ENCODE data around the gene SLFN14. TPM values are rescaled to one million over a fixed set of nuclear protein-coding genes. Genes with fewer than 3 reads are reported as not detected.

The SLFN14 gene
- total RNA-seq, 2 donors from 2014 or later: not detected

DNA sequence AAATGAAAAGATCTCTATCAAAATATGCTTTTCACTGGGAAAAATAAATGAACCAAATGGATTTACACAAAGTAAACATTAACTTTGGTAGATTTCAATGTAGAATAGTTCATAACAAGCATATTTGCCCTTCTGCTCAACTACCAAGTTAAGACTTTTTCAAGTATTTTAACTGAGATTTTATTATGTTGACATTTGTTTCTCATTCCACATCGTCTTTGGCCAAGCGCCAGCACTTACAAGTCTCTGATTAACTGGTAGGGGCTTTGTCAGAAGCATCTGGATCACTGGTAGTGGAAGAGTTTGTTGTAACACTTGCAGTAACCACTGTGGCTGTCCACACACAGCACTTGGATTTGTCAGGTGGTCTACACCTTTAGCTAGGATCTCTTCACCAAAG is 46.1 kb downstream of the SLFN14 start:
- WGBS, 2 experiments (ENCODE audit: insufficient coverage in 1 of 2, insufficient read length in 1 of 2): 87 to 100% methylated on average over 2 of the region's 2 CpGs

More for the DNA sequence above, 46.1 kb downstream of the SLFN14 start:
- H3K27me3 ChIP-seq (ENCODE audit: control insufficient read depth, insufficient read depth, low read length, poor library complexity, severe bottlenecking): no peaks in the 10 kb centered on the region
- Mint-ChIP-seq H3K9me3 (peaks cover 13% of the 10 kb centered on the region), H3K4me1 (no peaks in the 10 kb centered on the region), H3K36me3 (ENCODE audit: low read depth) (no peaks in the 10 kb centered on the region), H3K27me3 (ENCODE audit: insufficient read depth) (peaks cover 28% of the 10 kb centered on the region), H3K27ac (no peak overlapping the region), H3K4me3 (no peak overlapping the region)
- no peak for DNase-seq
- H3K4me3 ChIP-seq (ENCODE audit: low read length): no peak overlapping the region
- TF ChIP-seq, protein P1, sequence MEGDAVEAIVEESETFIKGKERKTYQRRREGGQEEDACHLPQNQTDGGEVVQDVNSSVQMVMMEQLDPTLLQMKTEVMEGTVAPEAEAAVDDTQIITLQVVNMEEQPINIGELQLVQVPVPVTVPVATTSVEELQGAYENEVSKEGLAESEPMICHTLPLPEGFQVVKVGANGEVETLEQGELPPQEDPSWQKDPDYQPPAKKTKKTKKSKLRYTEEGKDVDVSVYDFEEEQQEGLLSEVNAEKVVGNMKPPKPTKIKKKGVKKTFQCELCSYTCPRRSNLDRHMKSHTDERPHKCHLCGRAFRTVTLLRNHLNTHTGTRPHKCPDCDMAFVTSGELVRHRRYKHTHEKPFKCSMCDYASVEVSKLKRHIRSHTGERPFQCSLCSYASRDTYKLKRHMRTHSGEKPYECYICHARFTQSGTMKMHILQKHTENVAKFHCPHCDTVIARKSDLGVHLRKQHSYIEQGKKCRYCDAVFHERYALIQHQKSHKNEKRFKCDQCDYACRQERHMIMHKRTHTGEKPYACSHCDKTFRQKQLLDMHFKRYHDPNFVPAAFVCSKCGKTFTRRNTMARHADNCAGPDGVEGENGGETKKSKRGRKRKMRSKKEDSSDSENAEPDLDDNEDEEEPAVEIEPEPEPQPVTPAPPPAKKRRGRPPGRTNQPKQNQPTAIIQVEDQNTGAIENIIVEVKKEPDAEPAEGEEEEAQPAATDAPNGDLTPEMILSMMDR (conservative IDR thresholded peaks at IDR 0.05): no peak
- H3K4me1 ChIP-seq (ENCODE audit: control insufficient read depth, insufficient read depth, low read length): no peaks in the 10 kb centered on the region
- no peak overlapping the region for H3K9ac ChIP-seq (ENCODE audit: extremely low read depth, low read length, poor library complexity, severe bottlenecking)
- H3K27ac ChIP-seq (ENCODE audit: low read depth, low read length): no peak overlapping the region
- H3K9me3 ChIP-seq (ENCODE audit: control insufficient read depth, low read length): no peaks in the 10 kb centered on the region
- H3K36me3 ChIP-seq (ENCODE audit: control insufficient read depth, insufficient read depth, low read length): no peaks in the 10 kb centered on the region

Other genes starting within 250 kb of the SLFN14 start
- under 1 TPM; 0.31 to 0.71 TPM for gene SLFN11, start 187.2 kb downstream of the SLFN14 start, total RNA-seq
- 1 to 10 TPM; 3.7 to 4.9 TPM for gene SLFN12, start 128.3 kb downstream of the SLFN14 start, total RNA-seq
- gene SLFN13, start 112.1 kb downstream of the SLFN14 start, total RNA-seq: 10 to 100 TPM; 27.4 to 58.7 TPM
- gene SLFN12L, start 23.1 kb downstream of the SLFN14 start, total RNA-seq: not detected
- 1 to 10 TPM; 4.0 to 4.8 TPM for gene PEX12, start 17.8 kb upstream of the SLFN14 start, total RNA-seq
- gene AP2B1, start 26.5 kb upstream of the SLFN14 start, total RNA-seq: 100 to 1,000 TPM; 255 to 258 TPM
- 10 to 100 TPM; 28.6 to 31.9 TPM for gene RASL10B, start 170.8 kb upstream of the SLFN14 start, total RNA-seq
- under 1 TPM in 1 of 2 donors, not detected in 1; 0.09 TPM for gene GAS2L2, start 192.4 kb upstream of the SLFN14 start, total RNA-seq
- gene C17orf50, start 200.1 kb upstream of the SLFN14 start, total RNA-seq: not detected
- gene MMP28, start 234.8 kb upstream of the SLFN14 start, total RNA-seq: not detected
- 100 to 1,000 TPM; 230 to 247 TPM for gene TAF15, start 248.7 kb upstream of the SLFN14 start, total RNA-seq

Data from endodermal cell (in vitro differentiated cells).